HepG2 (cell line): ENCODE data around the gene CEP131. TPM values are rescaled to one million over a fixed set of nuclear protein-coding genes. Genes with fewer than 3 reads are reported as not detected.

Source experiments
- MED1 ChIP-seq: sonication (generic); formaldehyde crosslinking; IDR thresholded peaks from 2 replicates; pipeline ENCODE4 v1.4.0; 2020; ENCODE audit warnings: missing genetic modification reagents
- SMAD9 ChIP-seq: sonication (generic); formaldehyde crosslinking; IDR thresholded peaks from 2 replicates; pipeline ENCODE4 v1.5.1; 2020; ENCODE audit warnings: mild to moderate bottlenecking, missing genetic modification reagents
- SOX6 ChIP-seq, 2 experiments: fragments of 450-650 bp in 1 of 2; sonication (generic) in 1 of 2; formaldehyde crosslinking in 1 of 2; IDR thresholded peaks; 2 replicates each; pipeline versions ENCODE4 v1.4.0 to v1.6.1; 2017 to 2020; ENCODE audit warnings: antibody characterized with exemption in 1 of 2, mild to moderate bottlenecking in 1 of 2, missing genetic modification reagents in 1 of 2
- ZFX ChIP-seq: sonication (generic); formaldehyde crosslinking; IDR thresholded peaks from 2 replicates; pipeline ENCODE4 v1.4.0; 2020; ENCODE audit warnings: mild to moderate bottlenecking, low read depth, missing genetic modification reagents, moderate library complexity
- ZNF124 ChIP-seq: sonication (generic); formaldehyde crosslinking; IDR thresholded peaks from 2 replicates; pipeline ENCODE4 v1.4.0; 2020; ENCODE audit warnings: missing genetic modification reagents
- ZNF263 ChIP-seq: sonication (generic); formaldehyde crosslinking; IDR thresholded peaks from 2 replicates; pipeline ENCODE4 v1.4.0; 2020; ENCODE audit warnings: missing genetic modification reagents
- ZNF280B ChIP-seq: sonication (generic); formaldehyde crosslinking; IDR thresholded peaks from 2 replicates; pipeline ENCODE4 v1.5.0; 2020; ENCODE audit warnings: missing genetic modification reagents, mild to moderate bottlenecking, borderline replicate concordance
- ZNF510 ChIP-seq: sonication (generic); formaldehyde crosslinking; IDR thresholded peaks from 2 replicates; pipeline ENCODE4 v1.4.0; 2020; ENCODE audit warnings: low read depth, mild to moderate bottlenecking, missing genetic modification reagents
- ZNF670 ChIP-seq: sonication (generic); formaldehyde crosslinking; IDR thresholded peaks from 2 replicates; pipeline ENCODE4 v1.8.0; 2022; ENCODE audit warnings: mild to moderate bottlenecking, missing genetic modification reagents, borderline replicate concordance
- ZSCAN31 ChIP-seq: sonication (generic); formaldehyde crosslinking; IDR thresholded peaks from 2 replicates; pipeline ENCODE4 v1.5.0; 2020; ENCODE audit warnings: low read depth, mild to moderate bottlenecking, missing genetic modification reagents
- polyA plus RNA-seq, 8 experiments: library from polyadenylated mRNA; depleted of rRNA in 3 of 8; stranded (reverse) in 7 of 8; unstranded in 1 of 8; fragments of >200 nt; fragmentation: Illumina TruSeq in 4 of 8; extraction: Trizol in 4 of 8; gene quantifications; 2 replicates each; pipeline versions ENCODE4 v1.2.1 to v1.2.3, GENCODE V29; 2011 to 2016; ENCODE audit warnings: low read depth in 4 of 8, missing spikeins in 1 of 8, mixed read lengths in 1 of 8; ENCODE audit not compliant: insufficient read depth in 1 of 8
- total RNA-seq, 5 experiments: library from RNA; depleted of rRNA; stranded (reverse); fragments of >200 nt; fragmentation: Illumina TruSeq; extraction: Trizol; gene quantifications; 2 replicates each; pipeline ENCODE4 v1.2.3, GENCODE V29; 2016; ENCODE audit warnings: low read depth in 1 of 5
- TF ChIP-seq, protein P1 (sequence below): IDR thresholded peaks from 2 replicates; pipeline ENCODE4 v1.6.1; 2016; ENCODE audit warnings: missing compliant biosample characterization, missing genetic modification reagents, borderline replicate concordance
- TF ChIP-seq, protein P2 (sequence below): sonication (generic); formaldehyde crosslinking; IDR thresholded peaks from 2 replicates; pipeline ENCODE4 v1.9.0; 2022; ENCODE audit warnings: missing genetic modification reagents, mild to moderate bottlenecking, borderline replicate concordance

CEP131 gene
- total and polyA plus RNA-seq, 2 of the 13 experiments (the other 11 are each of a cell fraction or from before 2014, with no cell fraction given) = 5.0 to 16.8 TPM

DNA sequence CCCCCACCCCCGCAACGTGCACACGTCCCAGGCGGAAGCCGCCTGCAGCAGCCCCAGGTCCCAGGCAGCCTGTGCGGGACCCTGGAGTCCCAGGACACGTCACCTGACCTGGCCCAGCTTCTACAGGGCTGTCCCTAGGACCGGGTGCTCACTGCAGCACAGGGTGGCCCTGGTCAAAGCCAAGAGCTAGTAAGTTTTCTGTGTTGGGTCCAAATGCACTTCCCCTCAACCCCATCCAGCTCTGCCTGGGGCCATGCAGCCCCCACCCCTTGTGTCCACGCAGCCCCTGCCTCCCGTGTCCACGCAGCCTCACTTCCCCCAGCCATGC, 79.6 kb downstream of the CEP131 start (continued):
- TF ChIP-seq, protein P1, sequence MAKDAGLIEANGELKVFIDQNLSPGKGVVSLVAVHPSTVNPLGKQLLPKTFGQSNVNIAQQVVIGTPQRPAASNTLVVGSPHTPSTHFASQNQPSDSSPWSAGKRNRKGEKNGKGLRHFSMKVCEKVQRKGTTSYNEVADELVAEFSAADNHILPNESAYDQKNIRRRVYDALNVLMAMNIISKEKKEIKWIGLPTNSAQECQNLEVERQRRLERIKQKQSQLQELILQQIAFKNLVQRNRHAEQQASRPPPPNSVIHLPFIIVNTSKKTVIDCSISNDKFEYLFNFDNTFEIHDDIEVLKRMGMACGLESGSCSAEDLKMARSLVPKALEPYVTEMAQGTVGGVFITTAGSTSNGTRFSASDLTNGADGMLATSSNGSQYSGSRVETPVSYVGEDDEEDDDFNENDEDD (CRISPR knock-in tag) = no peak
- no peak for TF ChIP-seq MED1
- TF ChIP-seq SOX6 (IDR thresholded peaks at IDR 0.05) = no peak
- 0 out of 2 replicates have a peak, but pooled peaks have one; percentile 17 for TF ChIP-seq SOX6 (CRISPR knock-in tag; IDR thresholded peaks at IDR 0.05)
- TF ChIP-seq ZNF670 (CRISPR knock-in tag) = no peak
- TF ChIP-seq, protein P2, sequence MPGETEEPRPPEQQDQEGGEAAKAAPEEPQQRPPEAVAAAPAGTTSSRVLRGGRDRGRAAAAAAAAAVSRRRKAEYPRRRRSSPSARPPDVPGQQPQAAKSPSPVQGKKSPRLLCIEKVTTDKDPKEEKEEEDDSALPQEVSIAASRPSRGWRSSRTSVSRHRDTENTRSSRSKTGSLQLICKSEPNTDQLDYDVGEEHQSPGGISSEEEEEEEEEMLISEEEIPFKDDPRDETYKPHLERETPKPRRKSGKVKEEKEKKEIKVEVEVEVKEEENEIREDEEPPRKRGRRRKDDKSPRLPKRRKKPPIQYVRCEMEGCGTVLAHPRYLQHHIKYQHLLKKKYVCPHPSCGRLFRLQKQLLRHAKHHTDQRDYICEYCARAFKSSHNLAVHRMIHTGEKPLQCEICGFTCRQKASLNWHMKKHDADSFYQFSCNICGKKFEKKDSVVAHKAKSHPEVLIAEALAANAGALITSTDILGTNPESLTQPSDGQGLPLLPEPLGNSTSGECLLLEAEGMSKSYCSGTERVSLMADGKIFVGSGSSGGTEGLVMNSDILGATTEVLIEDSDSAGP (CRISPR knock-in tag) = peak; percentile 67; the same call in 1 of the 2 replicates
- TF ChIP-seq ZNF280B = 0 out of 2 replicates have a peak, but pooled peaks have one; percentile 11
- TF ChIP-seq ZFX (CRISPR knock-in tag) = no peak
- TF ChIP-seq SMAD9 (CRISPR knock-in tag) = no peak
- TF ChIP-seq ZNF124 (CRISPR knock-in tag) = no peak
- TF ChIP-seq ZNF510 = no peak
- TF ChIP-seq ZSCAN31 (CRISPR knock-in tag) = no peak
- TF ChIP-seq ZNF263 = no peak
